OCI-LY1 (cell line): Measurements from ENCODE around the gene PRH2.

Experiments
- H2AFZ ChIP-seq: fragments of 200-600 bp; sonication (generic), shearing (Covaris generic); 2 replicates; pipeline ENCODE4 v1.6.0; 2014; ENCODE audit warnings: antibody characterized with exemption, mild to moderate bottlenecking, low read length
- H3F3A ChIP-seq: fragments of 200-600 bp; sonication (generic), shearing (Covaris generic); 2 replicates; pipeline ENCODE4 v1.6.0; 2014; ENCODE audit warnings: mild to moderate bottlenecking, antibody characterized with exemption, low read length, moderate library complexity; ENCODE audit not compliant: insufficient read depth
- H3K27ac ChIP-seq: fragments of 200-600 bp; sonication (generic); 2 replicates; pipeline ENCODE4 v1.5.1; 2014; ENCODE audit warnings: low read length, mixed run types, mild to moderate bottlenecking, low read depth; ENCODE audit not compliant: poor library complexity, severe bottlenecking
- H3K27me3 ChIP-seq: fragments of 200-600 bp; sonication (generic); 2 replicates; pipeline ENCODE4 v1.6.0; 2014; ENCODE audit warnings: antibody characterized with exemption, mild to moderate bottlenecking, low read length, moderate library complexity; ENCODE audit not compliant: insufficient read depth
- H3K36me3 ChIP-seq: fragments of 200-600 bp; sonication (generic); 2 replicates; pipeline ENCODE4 v1.6.1; 2014; ENCODE audit warnings: mild to moderate bottlenecking, antibody characterized with exemption, low read length, moderate library complexity, mixed read lengths; ENCODE audit not compliant: insufficient read depth
- H3K4me1 ChIP-seq: fragments of 200-600 bp; sonication (generic); 2 replicates; pipeline ENCODE4 v1.5.1; 2014; ENCODE audit warnings: mild to moderate bottlenecking, low read length, moderate library complexity; ENCODE audit not compliant: insufficient read depth, severe bottlenecking
- H3K4me2 ChIP-seq: fragments of 200-600 bp; sonication (generic), shearing (Covaris generic); 2 replicates; pipeline ENCODE4 v1.6.1; 2014; ENCODE audit warnings: low read length
- H3K4me3 ChIP-seq: fragments of 200-600 bp; sonication (generic); 2 replicates; pipeline ENCODE4 v1.5.1; 2014; ENCODE audit warnings: low read length, low read depth, mild to moderate bottlenecking, mixed read lengths; ENCODE audit not compliant: poor library complexity, severe bottlenecking
- H3K79me2 ChIP-seq: fragments of 200-600 bp; shearing (Covaris generic); 2 replicates; pipeline ENCODE4 v1.6.1; 2016; ENCODE audit warnings: mixed run types, low read length, mixed read lengths; ENCODE audit not compliant: insufficient read depth
- H3K9ac ChIP-seq: fragments of 200-600 bp; sonication (generic), shearing (Covaris generic); 2 replicates; pipeline ENCODE4 v1.6.1; 2014; ENCODE audit warnings: mild to moderate bottlenecking, low read length, mixed read lengths
- H3K9me2 ChIP-seq: fragments of 200-600 bp; sonication (generic), shearing (Covaris generic); 2 replicates; pipeline ENCODE4 v1.6.1; 2014; ENCODE audit warnings: low read depth, mild to moderate bottlenecking, low read length, mixed read lengths
- H3K9me3 ChIP-seq: fragments of 200-600 bp; shearing (Covaris generic); 2 replicates; pipeline ENCODE4 v1.6.1; 2014; ENCODE audit warnings: low read length, mixed read lengths
- H4K20me1 ChIP-seq: fragments of 200-600 bp; sonication (generic), shearing (Covaris generic); 2 replicates; pipeline ENCODE4 v1.6.0; 2016; ENCODE audit warnings: mild to moderate bottlenecking, low read length; ENCODE audit not compliant: insufficient read depth
- CTCF ChIP-seq: fragments of 200-600 bp; sonication (generic), shearing (Covaris generic); IDR thresholded peaks from 2 replicates; pipeline ENCODE4 v1.5.1; 2017; ENCODE audit warnings: mild to moderate bottlenecking, antibody characterized with exemption, low read length, moderate library complexity, mixed read lengths
- EZH2 ChIP-seq: fragments of 200-600 bp; sonication (generic), shearing (Covaris generic); IDR thresholded peaks from 2 replicates; pipeline ENCODE4 v1.8.0; 2017; ENCODE audit warnings: borderline replicate concordance, mixed run types, mild to moderate bottlenecking, antibody characterized with exemption, low read length, moderate library complexity, mixed read lengths

PRH2 gene

DNA sequence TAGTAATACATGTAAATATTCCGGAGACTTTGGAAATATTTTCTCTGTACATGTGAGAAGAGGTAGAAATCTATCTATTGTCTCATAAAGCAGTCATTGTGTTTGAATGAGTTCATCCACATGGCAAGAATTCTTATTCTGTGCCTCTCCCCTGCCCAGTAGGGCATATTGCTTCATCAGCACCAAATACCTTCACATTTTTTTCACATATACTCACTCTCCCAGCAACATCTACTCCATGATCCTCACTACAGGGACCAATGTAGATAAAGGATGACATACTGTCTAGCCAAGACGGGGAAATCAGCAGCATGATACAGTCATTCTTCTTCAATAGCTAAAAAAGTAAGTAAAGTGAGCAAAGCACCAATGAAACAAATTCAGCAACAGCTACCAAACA lies 11.4 kb downstream of the PRH2 start:
- Histone ChIP-seq H3K27ac (no peak overlapping the region), H3K4me1 (peaks cover 7% of the 10 kb centered on the region), H3K79me2 (no peaks in the 10 kb centered on the region), H3K27me3 (no peaks in the 10 kb centered on the region), H4K20me1 (no peaks in the 10 kb centered on the region), H3K4me3 (no peak overlapping the region), H3K36me3 (no peaks in the 10 kb centered on the region), H3K4me2 (no peak overlapping the region), H3K9me2 (no peaks in the 10 kb centered on the region; the same call in 1 of the 2 replicates), H2AFZ (no peak overlapping the region), H3F3A (no peaks in the 10 kb centered on the region), H3K9me3 (no peaks in the 10 kb centered on the region), H3K9ac (no peak overlapping the region)
- TF ChIP-seq CTCF (no peak), EZH2 (no peak)

- H3K36me3 ChIP-seq, result no peaks in the 10 kb centered on the region
- no peaks in the 10 kb centered on the region for H3K9me3 ChIP-seq
- H3K27me3 ChIP-seq, result no peaks in the 10 kb centered on the region
- no peak overlapping the region for H2AFZ ChIP-seq
- H3K27ac ChIP-seq, result no peak overlapping the region
- no peak overlapping the region for H3K9ac ChIP-seq
- no peak for TF ChIP-seq EZH2
- no peak for TF ChIP-seq CTCF
- H3K4me1 ChIP-seq, result peaks cover 7% of the 10 kb centered on the region
- no peaks in the 10 kb centered on the region for H4K20me1 ChIP-seq
- no peak overlapping the region for H3K4me2 ChIP-seq
- H3F3A ChIP-seq, result no peaks in the 10 kb centered on the region
- H3K4me3 ChIP-seq, result no peak overlapping the region
- no peaks in the 10 kb centered on the region for H3K79me2 ChIP-seq
- no peaks in the 10 kb centered on the region; the same call in 1 of the 2 replicates for H3K9me2 ChIP-seq
Observed at GRCh38 chr12:10941369-10941768, 12.3 kb downstream of the PRH2 start.

GRCh38 chr12:10941916-10942607 lies 13.0 kb downstream of the PRH2 start:
- H3K36me3 ChIP-seq, result no peaks in the 10 kb centered on the region
- no peaks in the 10 kb centered on the region for H3K79me2 ChIP-seq
- H3K4me2 ChIP-seq, result no peak overlapping the region
- H3K4me3 ChIP-seq, result no peak overlapping the region
- H3K4me1 ChIP-seq, result peaks cover 3% of the 10 kb centered on the region
- H2AFZ ChIP-seq, result no peak overlapping the region
- H3K27me3 ChIP-seq, result no peaks in the 10 kb centered on the region
- peaks cover 4% of the 10 kb centered on the region; the same call in 1 of the 2 replicates for H3K9me3 ChIP-seq
- no peaks in the 10 kb centered on the region for H3F3A ChIP-seq
- TF ChIP-seq CTCF (no peak), EZH2 (no peak)
- no peak overlapping the region for H3K9ac ChIP-seq
- H4K20me1 ChIP-seq, result no peaks in the 10 kb centered on the region
- H3K27ac ChIP-seq, result no peak overlapping the region
- no peaks in the 10 kb centered on the region; the same call in 1 of the 2 replicates for H3K9me2 ChIP-seq
